Cardiac fibroblast (primary cell): ENCODE data around the gene SOCS1.

Source experiments
- DNase-seq, 2 donors: peaks; one replicate each; pipeline versions ENCODE4 v3.0.0 to v3.0.0-alpha.2; 2010; ENCODE audit warnings: low read depth in 2 of 2
- H3K4me3 ChIP-seq, 2 donors: replicated peaks in 1 of 2; 1 replicate in 1 of 2; 2 replicates in 1 of 2; pipeline ENCODE4 v1.5.1; 2011; ENCODE audit warnings: low read depth in 2 of 2, low read length in 2 of 2, mild to moderate bottlenecking in 2 of 2, moderate library complexity in 1 of 2
- CTCF ChIP-seq: IDR thresholded peaks from one replicate; pipeline ENCODE4 v1.5.1; 2011; ENCODE audit warnings: low read depth, mild to moderate bottlenecking, low read length, inconsistent platforms

SOCS1 gene

GRCh38 chr16:11242658-11243057, 13.3 kb downstream of the SOCS1 start:
- H3K4me3 ChIP-seq = no peak overlapping the region
- no peak for TF ChIP-seq CTCF
- DNase-seq = no peak

DNA sequence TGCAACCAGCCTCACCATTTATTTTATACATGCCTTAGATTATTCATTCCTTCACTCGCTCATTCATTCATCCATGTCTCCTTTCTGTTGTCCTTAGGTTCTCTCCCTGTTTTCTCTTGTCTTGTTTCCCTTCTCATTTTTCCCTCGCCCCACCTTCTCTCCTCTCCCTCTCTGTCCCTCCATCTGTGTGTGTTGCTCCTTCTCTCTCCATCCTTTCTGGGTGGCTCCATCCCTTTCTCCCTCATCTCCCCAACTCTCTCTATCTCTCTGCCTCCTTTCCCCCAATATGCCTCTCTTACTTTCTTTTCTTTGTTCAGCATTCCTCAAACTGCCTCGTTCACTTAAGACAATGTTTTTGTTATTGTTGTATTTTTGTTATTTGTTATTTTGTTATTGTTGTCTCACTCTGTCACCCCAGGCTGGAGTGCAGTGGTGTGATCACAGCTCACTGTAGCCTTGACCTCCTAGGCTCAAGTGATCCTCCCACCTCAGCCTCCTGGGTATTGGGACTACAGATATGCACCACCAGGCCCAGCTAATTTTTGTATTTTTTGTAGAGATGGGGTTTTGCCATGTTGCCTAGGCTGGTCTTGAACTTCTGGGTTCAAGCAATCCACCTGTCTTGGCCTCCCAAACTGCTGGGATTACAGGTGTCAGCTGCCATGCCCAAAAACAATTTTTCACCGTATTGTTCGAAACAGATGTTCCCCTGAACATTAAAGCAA, 14.4 kb downstream of the SOCS1 start:
- DNase-seq = no peak
- no peak overlapping the region for H3K4me3 ChIP-seq
- TF ChIP-seq CTCF = no peak

GRCh38 chr16:11240636-11241473, 15.1 kb downstream of the SOCS1 start:
- H3K4me3 ChIP-seq = no peak overlapping the region
- no peak for DNase-seq

GRCh38 chr16:11239644-11240632, 16.1 kb downstream of the SOCS1 start:
- TF ChIP-seq CTCF = no peak
- no peak overlapping the region for H3K4me3 ChIP-seq
- no peak for DNase-seq

More at GRCh38 chr16:11240636-11241473, 15.1 kb downstream of the SOCS1 start:
- TF ChIP-seq CTCF = no peak

- no peak overlapping the region for H3K4me3 ChIP-seq
- TF ChIP-seq CTCF = no peak
- no peak for DNase-seq
Observed at GRCh38 chr16:11238272-11239202, 17.5 kb downstream of the SOCS1 start.
